GM23338 (cell line): ENCODE data around the gene ZNF22. TPM values are rescaled to one million over a fixed set of nuclear protein-coding genes. Genes with fewer than 3 reads are reported as not detected.

ENCODE experiments used
- ATAC-seq: fragments of 200-7000 bp; cut with Tn5 transposase; 3 replicates; pipeline ENCODE4 v1.9.1; 2020
- DNase-seq: peaks from one replicate; pipeline ENCODE4 v3.0.0-alpha.2; 2015; ENCODE audit warnings: low spot score
- H2AFZ ChIP-seq: fragments of 200-600 bp; sonication (generic); 2 replicates; pipeline ENCODE4 v1.8.0; 2016; ENCODE audit warnings: antibody characterized with exemption, mild to moderate bottlenecking, moderate library complexity
- H3F3A ChIP-seq: fragments of 200-600 bp; sonication (generic); replicated peaks from 2 replicates; pipeline ENCODE4 v1.8.0; 2017; ENCODE audit warnings: antibody characterized with exemption, mixed run types, low read depth
- H3K27ac ChIP-seq: fragments of 200-600 bp; sonication (generic); 2 replicates; pipeline ENCODE4 v1.6.1; 2016; ENCODE audit warnings: low read depth
- H3K27me3 ChIP-seq: fragments of 200-600 bp; sonication (generic); 2 replicates; pipeline ENCODE4 v1.8.0; 2016; ENCODE audit warnings: mild to moderate bottlenecking, mixed run types, moderate library complexity; ENCODE audit not compliant: insufficient read depth
- H3K36me3 ChIP-seq: fragments of 200-600 bp; sonication (generic); 2 replicates; pipeline ENCODE4 v1.8.0; 2016; ENCODE audit warnings: mild to moderate bottlenecking; ENCODE audit not compliant: insufficient read depth
- H3K4me1 ChIP-seq: fragments of 200-600 bp; sonication (generic); 2 replicates; pipeline ENCODE4 v1.8.0; 2016; ENCODE audit warnings: mild to moderate bottlenecking, moderate library complexity; ENCODE audit not compliant: insufficient read depth
- H3K4me2 ChIP-seq: fragments of 200-600 bp; sonication (generic); 2 replicates; pipeline ENCODE4 v1.7.1; 2017; ENCODE audit warnings: mixed run types
- H3K4me3 ChIP-seq: fragments of 200-600 bp; sonication (generic); 2 replicates; pipeline ENCODE4 v1.6.1; 2016; ENCODE audit warnings: mixed run types
- H3K79me2 ChIP-seq: fragments of 200-600 bp; sonication (generic); replicated peaks from 2 replicates; pipeline ENCODE4 v1.8.0; 2017; ENCODE audit warnings: mild to moderate bottlenecking; ENCODE audit not compliant: insufficient read depth
- H3K9me2 ChIP-seq: fragments of 200-600 bp; sonication (generic); 2 replicates; pipeline ENCODE4 v1.8.0; 2017; ENCODE audit not compliant: insufficient read depth
- H4K20me1 ChIP-seq: fragments of 200-600 bp; sonication (generic); replicated peaks from 2 replicates; pipeline ENCODE4 v1.8.0; 2017; ENCODE audit warnings: mild to moderate bottlenecking; ENCODE audit not compliant: insufficient read depth
- H3K27ac Mint-ChIP-seq: 2 replicates; pipeline ENCODE4 v1.8.0; 2020; ENCODE audit warnings: inconsistent platforms, mild to moderate bottlenecking, moderate library complexity, mixed read lengths
- H3K27me3 Mint-ChIP-seq: 3 replicates; pipeline ENCODE4 v1.8.0; 2022; ENCODE audit warnings: low read depth, mild to moderate bottlenecking, moderate library complexity, mixed read lengths, inconsistent platforms; ENCODE audit not compliant: insufficient read depth, poor library complexity
- H3K36me3 Mint-ChIP-seq: 3 replicates; pipeline ENCODE4 v1.8.0; 2021; ENCODE audit warnings: low read depth, mild to moderate bottlenecking, inconsistent platforms, moderate library complexity, mixed read lengths
- H3K4me1 Mint-ChIP-seq: 3 replicates; pipeline ENCODE4 v1.8.0; 2020; ENCODE audit warnings: mild to moderate bottlenecking, inconsistent platforms, mixed read lengths
- H3K4me3 Mint-ChIP-seq: 3 replicates; pipeline ENCODE4 v1.8.0; 2021; ENCODE audit warnings: moderate library complexity, mild to moderate bottlenecking, inconsistent platforms, mixed read lengths
- H3K9me3 Mint-ChIP-seq: 3 replicates; pipeline ENCODE4 v1.8.0; 2020; ENCODE audit warnings: moderate library complexity, mild to moderate bottlenecking, inconsistent platforms, mixed read lengths
- CREB1 ChIP-seq: fragments of 250-450 bp; sonication (Bioruptor Pico); IDR thresholded peaks from 2 replicates; pipeline ENCODE4 v1.5.0; 2020; ENCODE audit warnings: low read depth, mild to moderate bottlenecking, moderate library complexity
- ETS1 ChIP-seq: IDR thresholded peaks from 2 replicates; pipeline ENCODE4 v1.6.1; 2016; ENCODE audit warnings: antibody characterized with exemption
- EZH2 ChIP-seq: fragments of 200-600 bp; sonication (generic); IDR thresholded peaks from one replicate; pipeline ENCODE4 v1.8.0; 2017; ENCODE audit warnings: antibody characterized with exemption, mild to moderate bottlenecking, low read depth; ENCODE audit not compliant: unreplicated experiment
- EZH2phosphoT487 ChIP-seq: fragments of 200-600 bp; sonication (generic); IDR thresholded peaks from one replicate; pipeline ENCODE4 v1.8.1; 2018; ENCODE audit warnings: antibody characterized with exemption; ENCODE audit not compliant: unreplicated experiment
- JUNB ChIP-seq: IDR thresholded peaks from one replicate; pipeline ENCODE4 v1.6.1; 2016; ENCODE audit warnings: antibody characterized with exemption; ENCODE audit not compliant: unreplicated experiment
- POLR2AphosphoS5 ChIP-seq: IDR thresholded peaks from 2 replicates; pipeline ENCODE4 v1.6.1; 2016; ENCODE audit warnings: antibody characterized with exemption, low read depth
- REST ChIP-seq: IDR thresholded peaks from one replicate; pipeline ENCODE4 v1.6.1; 2018; ENCODE audit warnings: antibody characterized with exemption; ENCODE audit not compliant: unreplicated experiment
- STAT1 ChIP-seq: IDR thresholded peaks from one replicate; pipeline ENCODE4 v1.6.1; 2016; ENCODE audit warnings: antibody characterized with exemption; ENCODE audit not compliant: unreplicated experiment
- ZNF114 ChIP-seq: fragments of 250-450 bp; sonication (Bioruptor Pico); IDR thresholded peaks from 2 replicates; pipeline ENCODE4 v1.5.0; 2020; ENCODE audit warnings: mild to moderate bottlenecking, moderate library complexity
- ZNF331 ChIP-seq: fragments of 250-450 bp; sonication (Bioruptor Pico); IDR thresholded peaks from 2 replicates; pipeline ENCODE4 v1.5.0; 2020; ENCODE audit warnings: low read depth, mild to moderate bottlenecking, moderate library complexity
- ZNF462 ChIP-seq: fragments of 250-450 bp; sonication (Bioruptor Pico); IDR thresholded peaks from 2 replicates; pipeline ENCODE4 v1.5.0; 2020; ENCODE audit warnings: mild to moderate bottlenecking, moderate library complexity
- polyA plus RNA-seq: library from polyadenylated mRNA; unstranded; fragments of >200 nt; fragmentation: Nextera tagmentation; extraction: Ambion mirVana; gene quantifications from 2 replicates; pipeline ENCODE4 v1.2.1, GENCODE V29; 2016
- total RNA-seq: library from RNA; depleted of rRNA; stranded (reverse); fragments of >200 nt; shearing (Covaris generic); gene quantifications from 2 replicates; pipeline ENCODE4 v1.2.3, GENCODE V29; 2014

Gene ZNF22
- total and polyA plus RNA-seq, 2 experiments from 2014 or later = 40.5 to 81.8 TPM

- TF ChIP-seq POLR2AphosphoS5 (no peak), ZNF462 (CRISPR knock-in tag) (no peak), JUNB (no peak), ZNF331 (CRISPR knock-in tag) (no peak), EZH2 (no peak), ETS1 (no peak)
Observed at GRCh38 chr10:44966816-44967509, 33.8 kb upstream of the ZNF22 start (continued).

- H3F3A ChIP-seq = peaks cover 6% of the 10 kb centered on the region; the same call in 1 of the 2 replicates
- H3K27me3 ChIP-seq = no peaks in the 10 kb centered on the region
- H3K4me3 ChIP-seq = no peak overlapping the region
- H3K4me3 Mint-ChIP-seq = no peak overlapping the region
- H3K4me2 ChIP-seq = 0 out of 2 replicates have a peak overlapping the region, but pooled peaks have one; percentile 23
- H3K36me3 ChIP-seq = no peaks in the 10 kb centered on the region
- no peak for DNase-seq
- no peaks in the 10 kb centered on the region; the same call in 2 of the 3 replicates for H3K9me3 Mint-ChIP-seq
- no peaks in the 10 kb centered on the region; the same call in 1 of the 2 replicates for H3K79me2 ChIP-seq
- H3K9me2 ChIP-seq = peaks cover 9% of the 10 kb centered on the region; the same call in 1 of the 2 replicates
- peaks cover 36% of the 10 kb centered on the region for H3K4me1 ChIP-seq
- H2AFZ ChIP-seq = no peak overlapping the region
- H3K36me3 Mint-ChIP-seq = peaks cover 21% of the 10 kb centered on the region
- H3K27me3 Mint-ChIP-seq = peaks cover 22% of the 10 kb centered on the region
- no peaks in the 10 kb centered on the region for H4K20me1 ChIP-seq
- H3K27ac Mint-ChIP-seq = no peak overlapping the region
- H3K27ac ChIP-seq = no peak overlapping the region
- ATAC-seq = no peak
- H3K4me1 Mint-ChIP-seq = peaks cover 52% of the 10 kb centered on the region
- no peak for TF ChIP-seq ETS1
- no peak for TF ChIP-seq REST
- TF ChIP-seq EZH2 = no peak
- no peak for TF ChIP-seq POLR2AphosphoS5
- no peak for TF ChIP-seq ZNF331 (CRISPR knock-in tag)
- TF ChIP-seq EZH2phosphoT487 = no peak
- TF ChIP-seq CREB1 = no peak
- no peak for TF ChIP-seq ZNF114 (CRISPR knock-in tag)
- TF ChIP-seq STAT1 = no peak
Observed at GRCh38 chr10:44967616-44968015, 33.1 kb upstream of the ZNF22 start.
